Measurements from ENCODE around the gene PCAT6.
"Not testable (repeated sequence)": the region's sequence is repeated elsewhere in the genome, so short reads cannot be mapped to it uniquely, and the experiment has no call there.

The PCAT6 gene

GRCh38 chr1:202810615-202811295 lies at the start of gene PCAT6:
TSS of gene PCAT6 (plus strand) at chr1:202810954.
- peak; percentile 69 to 77 for DNase-seq (ENCODE audit: low read depth in 2 of 2)

GRCh38 chr1:202762019-202762418 lies 48.7 kb upstream of the PCAT6 start:
- no peak for DNase-seq (ENCODE audit: low read depth in 2 of 2)

- DNase-seq (ENCODE audit: low read depth in 2 of 2) = no peak
Observed at GRCh38 chr1:202765721-202766120, 45.0 kb upstream of the PCAT6 start.

DNA sequence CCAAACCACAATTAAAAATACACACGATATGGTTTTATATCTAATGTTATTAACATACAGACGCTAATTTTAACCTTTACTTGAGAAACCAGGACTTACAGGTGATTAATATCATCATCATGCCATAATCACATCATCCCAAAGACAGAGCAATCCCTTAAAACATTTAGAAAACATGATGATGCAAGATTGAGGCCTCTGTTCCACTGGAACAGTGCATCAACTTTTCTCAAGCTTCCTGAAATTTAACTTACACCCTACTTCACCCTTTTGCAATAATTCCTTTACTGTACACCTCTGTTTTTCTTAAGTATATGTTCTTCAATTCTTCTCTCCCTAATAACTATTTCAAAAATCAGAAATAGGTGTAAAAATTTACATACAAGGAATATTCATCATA lies 40.6 kb upstream of the PCAT6 start:
- DNase-seq (ENCODE audit: low read depth in 2 of 2) = no peak

DNA sequence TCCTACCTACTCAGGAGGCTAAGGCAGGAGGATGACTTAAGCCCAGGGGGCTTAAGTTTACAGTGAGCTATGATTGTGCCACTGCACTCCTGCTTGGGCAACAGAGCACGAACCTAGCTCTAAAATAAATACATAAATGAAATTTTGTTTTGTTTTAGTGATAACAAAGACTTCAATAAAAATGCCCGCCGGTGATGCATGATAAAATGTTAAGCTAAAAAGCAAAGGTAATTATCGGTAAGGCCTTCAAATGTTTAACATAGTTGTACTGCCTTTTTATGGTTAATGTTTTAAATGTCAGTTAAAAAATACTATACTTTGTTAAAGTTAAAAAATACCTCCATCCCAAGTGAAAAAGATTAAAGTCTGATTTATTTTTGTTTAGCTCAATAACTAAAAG lies 29.6 kb upstream of the PCAT6 start:
- DNase-seq (ENCODE audit: low read depth in 2 of 2) = no peak

DNA sequence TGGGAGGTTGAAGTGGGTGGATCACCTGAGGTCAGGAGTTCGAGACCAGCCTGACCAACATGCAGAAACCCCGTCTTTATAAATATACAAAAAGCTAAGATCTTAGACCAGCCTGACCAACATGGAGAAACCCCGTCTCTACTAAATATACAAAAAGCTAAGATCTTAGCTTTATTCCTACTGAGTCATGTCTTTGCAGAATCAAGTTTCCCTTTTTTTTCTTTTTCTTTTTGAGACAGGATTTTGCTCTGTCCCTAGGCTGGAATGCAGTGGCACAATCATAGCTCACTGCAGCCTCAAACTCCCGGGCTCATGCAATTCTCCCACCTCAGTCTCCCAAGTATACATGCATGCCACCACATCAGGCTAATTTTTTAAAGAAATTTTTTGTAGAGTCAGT lies 23.9 kb upstream of the PCAT6 start:
- DNase-seq (ENCODE audit: low read depth in 2 of 2) = no peak

- DNase-seq (ENCODE audit: low read depth in 2 of 2) = no peak
Observed at GRCh38 chr1:202788800-202789199, 22.0 kb upstream of the PCAT6 start.

DNA sequence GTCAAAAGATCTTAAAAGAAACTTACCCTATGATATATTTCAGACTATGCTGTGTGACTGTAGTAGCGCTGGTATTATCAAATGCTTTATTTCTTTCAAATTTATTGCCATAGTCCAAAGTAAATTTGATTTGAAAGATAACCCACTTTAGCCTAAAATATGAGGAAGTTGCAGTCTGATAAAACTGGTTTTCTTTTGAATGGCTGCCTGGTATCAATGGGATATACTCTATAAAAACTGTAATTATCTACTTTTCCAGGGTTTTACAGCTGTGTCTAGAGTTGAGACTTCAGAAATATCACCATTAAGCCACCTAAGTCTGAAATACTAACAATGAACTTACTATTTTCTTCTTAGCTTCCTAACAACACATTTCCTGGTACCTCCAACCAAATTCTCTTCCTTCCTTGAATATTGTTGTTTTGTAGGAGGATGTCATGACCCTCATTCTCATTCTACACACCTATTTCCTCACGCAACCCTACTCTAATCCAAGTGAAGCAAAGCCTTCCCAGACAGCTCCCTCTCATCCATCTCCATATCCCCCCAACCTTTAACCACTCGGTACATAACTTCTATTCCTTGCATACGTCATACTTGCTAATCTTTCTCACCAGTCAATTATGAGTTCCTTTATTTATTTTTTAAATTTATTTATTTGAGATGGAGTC lies 19.5 kb upstream of the PCAT6 start:
- DNase-seq (ENCODE audit: low read depth in 2 of 2) = no peak

- DNase-seq (ENCODE audit: low read depth in 2 of 2) = no peak
Observed at GRCh38 chr1:202794051-202794740, 16.6 kb upstream of the PCAT6 start.

GRCh38 chr1:202794931-202795330 lies 15.8 kb upstream of the PCAT6 start:
- not testable (repeated sequence) for DNase-seq (ENCODE audit: low read depth in 2 of 2)

GRCh38 chr1:202796670-202797069 lies 14.1 kb upstream of the PCAT6 start:
- no peak for DNase-seq (ENCODE audit: low read depth in 2 of 2)

DNA sequence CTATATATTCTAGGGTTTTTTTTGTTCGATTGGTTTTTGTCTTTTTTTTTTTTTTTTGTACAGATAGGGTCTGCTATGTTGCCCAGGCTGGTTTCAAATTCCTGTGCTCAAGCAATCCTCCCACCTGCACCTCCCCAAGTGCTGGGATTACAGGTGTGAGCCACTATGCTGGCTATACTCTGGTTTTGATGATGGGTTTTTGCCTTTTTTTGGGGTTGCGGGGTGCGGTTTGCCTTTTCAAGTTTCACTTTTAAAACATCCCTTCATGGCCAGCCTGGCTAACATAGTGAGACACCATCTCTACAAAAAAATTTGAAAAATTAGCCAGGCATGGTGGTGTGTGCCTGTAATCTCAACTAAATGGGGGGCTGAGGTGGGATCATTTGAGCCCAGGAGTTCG lies 12.5 kb upstream of the PCAT6 start:
- no peak for DNase-seq (ENCODE audit: low read depth in 2 of 2)

DNA sequence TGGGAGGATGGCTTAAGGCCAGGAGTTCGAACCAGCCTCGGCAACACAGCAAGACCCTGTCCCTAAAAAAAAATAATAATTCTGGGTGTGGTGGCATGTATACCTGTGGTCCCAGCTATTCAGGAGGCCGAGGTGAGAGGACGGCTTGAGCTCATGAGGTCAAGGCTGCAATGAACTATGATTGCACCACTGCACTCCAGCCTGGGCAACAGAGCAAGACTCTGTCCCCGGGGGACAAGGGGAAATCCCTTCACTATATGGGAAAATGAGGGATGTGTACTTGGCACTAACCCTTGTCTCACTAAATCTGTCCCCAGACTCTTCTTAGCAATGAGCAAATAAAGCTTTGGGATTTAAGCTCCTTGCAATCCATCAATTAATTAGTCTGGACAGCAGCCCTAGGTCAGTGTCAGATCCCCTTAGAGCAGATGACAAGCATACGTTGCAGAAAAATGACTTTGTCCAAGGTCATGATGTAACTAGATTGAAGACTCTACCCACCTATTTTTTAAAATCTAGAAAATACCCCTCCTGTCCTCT lies 11.9 kb upstream of the PCAT6 start:
- DNase-seq (ENCODE audit: low read depth in 2 of 2) = no peak

DNA sequence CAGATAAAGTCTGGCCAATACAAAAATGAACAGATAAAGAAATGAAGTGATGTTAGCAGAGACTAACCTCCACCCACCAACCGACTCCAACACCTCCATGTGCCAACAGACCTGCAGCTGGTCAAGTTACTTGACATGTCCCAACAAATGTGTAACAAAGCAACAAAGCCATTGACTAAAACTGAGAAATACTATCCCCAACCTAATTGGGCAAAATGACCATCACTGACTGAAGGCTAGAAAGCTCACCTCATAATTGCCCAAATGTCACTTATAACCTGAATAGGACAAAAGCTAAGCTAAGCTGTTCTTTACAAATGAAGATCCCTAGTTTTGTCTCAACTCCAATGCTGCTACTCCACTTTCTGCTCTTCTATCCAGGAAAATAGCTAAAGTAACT lies 10.0 kb upstream of the PCAT6 start:
- no peak for DNase-seq (ENCODE audit: low read depth in 2 of 2)

- DNase-seq (ENCODE audit: low read depth in 2 of 2) = no peak
Observed at GRCh38 chr1:202801175-202801574, 9.6 kb upstream of the PCAT6 start.

GRCh38 chr1:202802034-202802433 lies 8.7 kb upstream of the PCAT6 start:
- DNase-seq (ENCODE audit: low read depth in 2 of 2) = no peak

DNA sequence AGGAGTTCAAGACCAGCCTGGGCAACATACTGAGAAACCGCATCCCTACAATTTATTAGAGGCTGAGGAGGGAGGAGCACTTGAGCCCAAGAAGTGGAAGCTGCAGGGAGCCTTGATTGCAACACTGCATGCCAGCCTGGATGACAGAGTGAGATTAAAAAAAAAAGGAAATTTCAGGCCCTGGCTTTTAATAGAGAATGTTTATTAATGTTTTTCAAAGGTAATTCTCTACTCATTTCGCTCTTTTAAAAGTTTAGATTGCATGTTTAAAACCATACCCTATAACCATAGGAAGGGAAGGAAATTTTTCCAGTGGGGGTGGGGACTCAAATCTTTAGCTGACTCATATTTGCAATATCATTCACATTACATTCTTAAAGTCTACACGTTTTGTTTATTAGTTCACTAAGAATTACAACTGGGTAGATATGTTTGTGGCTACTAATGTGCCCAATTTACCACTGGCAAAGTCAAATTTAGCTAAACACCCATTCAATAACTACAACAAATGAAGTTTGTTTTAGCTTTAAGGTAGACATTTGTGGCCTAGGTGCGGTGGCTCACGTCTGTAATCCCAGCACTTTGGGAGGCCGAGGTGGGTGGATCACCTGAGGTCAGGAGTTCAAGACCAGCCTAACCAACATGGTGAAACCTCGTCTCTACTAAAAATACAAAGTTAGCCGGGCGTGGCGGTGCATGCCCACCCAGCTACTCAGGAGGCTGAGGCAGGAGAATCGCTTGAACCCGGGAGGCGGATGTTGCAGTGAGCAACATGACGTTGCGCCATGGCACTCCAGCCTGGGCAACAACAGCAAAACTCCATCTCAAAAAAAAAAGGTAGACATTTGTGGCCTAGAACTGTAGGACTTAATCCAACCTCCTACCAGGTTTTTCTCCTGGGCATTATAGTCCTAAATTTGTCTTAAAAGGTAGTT lies 7.5 kb upstream of the PCAT6 start:
- DNase-seq (ENCODE audit: low read depth in 2 of 2) = no peak

DNA sequence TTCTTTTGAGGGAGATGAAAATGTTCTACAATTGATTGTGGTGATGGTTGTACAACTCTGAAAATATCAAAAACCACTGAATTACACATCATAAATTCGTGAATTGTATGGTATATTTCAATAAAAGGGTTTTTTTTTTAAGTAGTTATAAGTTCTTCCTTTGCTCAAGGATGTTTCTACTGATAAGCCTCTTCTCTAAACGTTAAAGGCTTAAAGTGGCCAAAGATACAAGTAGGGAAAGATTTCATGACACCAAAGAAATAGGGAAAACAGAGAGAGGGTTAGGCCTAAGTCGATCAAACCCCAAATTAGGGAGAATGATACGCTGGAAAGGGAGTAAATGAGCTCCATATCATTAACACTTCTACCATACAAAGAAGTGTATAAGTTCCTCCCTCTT lies 6.6 kb upstream of the PCAT6 start:
- DNase-seq (ENCODE audit: low read depth in 2 of 2) = no peak

DNA sequence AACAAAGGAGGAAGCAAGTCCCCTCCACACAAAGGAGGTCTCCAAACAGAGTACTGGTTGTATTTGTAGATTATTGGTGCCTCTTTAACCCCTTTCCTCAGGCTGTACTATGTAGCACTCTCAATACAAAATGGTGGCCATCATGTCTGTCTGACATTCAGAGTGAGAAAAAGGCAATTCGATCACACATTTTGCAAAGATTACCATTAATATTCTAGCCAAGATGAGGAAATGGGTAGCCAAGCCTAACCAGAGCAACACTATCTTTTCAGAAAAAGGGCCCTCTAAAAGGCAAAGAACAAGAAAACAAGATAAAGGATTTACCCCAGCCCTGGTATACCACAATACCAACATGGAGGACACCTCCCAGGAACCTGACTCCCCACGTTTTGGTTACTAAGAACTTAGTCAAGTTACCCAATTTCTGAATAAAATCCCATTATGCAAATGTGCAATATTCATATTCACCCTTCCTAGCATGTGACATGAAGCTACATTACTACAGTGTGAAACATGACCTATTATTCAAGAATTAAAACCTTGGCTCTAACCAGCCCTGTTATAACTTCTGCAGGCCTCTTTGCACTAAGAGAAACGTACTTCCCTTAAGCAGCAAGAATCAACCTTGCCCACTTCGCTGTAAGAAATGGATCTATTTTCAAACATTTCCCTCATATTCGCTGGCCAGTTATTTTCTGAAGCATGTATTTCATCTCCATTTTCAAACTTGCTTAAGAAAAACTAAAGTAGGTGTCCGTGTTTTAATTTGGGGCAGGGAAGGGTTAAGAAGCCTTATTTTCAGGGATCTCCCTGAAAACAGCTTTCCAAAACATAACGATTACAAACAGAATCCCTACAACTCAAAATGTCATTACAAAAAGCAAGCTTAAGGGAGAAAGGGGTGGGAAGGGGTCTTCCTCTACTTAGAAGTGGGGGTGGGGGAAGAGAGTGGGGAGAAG lies 4.6 kb upstream of the PCAT6 start:
- DNase-seq (ENCODE audit: low read depth in 2 of 2) = no peak

GRCh38 chr1:202806845-202807450 lies 3.8 kb upstream of the PCAT6 start:
- DNase-seq (ENCODE audit: low read depth in 2 of 2) = peak in 1 of 2 donors; percentile 0

Data from stimulated activated CD8-positive, alpha-beta memory T cell treated with anti-CD3 and anti-CD28 coated beads, Interleukin-2, amount 100 ng/mL, for 1 hour (primary cell).